Head of caudate nucleus (tissue), 42 donors: ENCODE data around the gene STARD3.

Experiments
- DNase-seq, 42 donors: peaks; one replicate each; pipeline versions ENCODE4 v3.0.0 to v3.0.0-alpha.2; 2020 to 2021; ENCODE audit warnings: mixed read lengths in 7 of 42
- intact Hi-C: fragments of 100-400 bp; cut with DNase I; formaldehyde crosslinking; loops from one replicate; pipeline ENCODE4 v1.15.0; 2022

Gene STARD3

DNA sequence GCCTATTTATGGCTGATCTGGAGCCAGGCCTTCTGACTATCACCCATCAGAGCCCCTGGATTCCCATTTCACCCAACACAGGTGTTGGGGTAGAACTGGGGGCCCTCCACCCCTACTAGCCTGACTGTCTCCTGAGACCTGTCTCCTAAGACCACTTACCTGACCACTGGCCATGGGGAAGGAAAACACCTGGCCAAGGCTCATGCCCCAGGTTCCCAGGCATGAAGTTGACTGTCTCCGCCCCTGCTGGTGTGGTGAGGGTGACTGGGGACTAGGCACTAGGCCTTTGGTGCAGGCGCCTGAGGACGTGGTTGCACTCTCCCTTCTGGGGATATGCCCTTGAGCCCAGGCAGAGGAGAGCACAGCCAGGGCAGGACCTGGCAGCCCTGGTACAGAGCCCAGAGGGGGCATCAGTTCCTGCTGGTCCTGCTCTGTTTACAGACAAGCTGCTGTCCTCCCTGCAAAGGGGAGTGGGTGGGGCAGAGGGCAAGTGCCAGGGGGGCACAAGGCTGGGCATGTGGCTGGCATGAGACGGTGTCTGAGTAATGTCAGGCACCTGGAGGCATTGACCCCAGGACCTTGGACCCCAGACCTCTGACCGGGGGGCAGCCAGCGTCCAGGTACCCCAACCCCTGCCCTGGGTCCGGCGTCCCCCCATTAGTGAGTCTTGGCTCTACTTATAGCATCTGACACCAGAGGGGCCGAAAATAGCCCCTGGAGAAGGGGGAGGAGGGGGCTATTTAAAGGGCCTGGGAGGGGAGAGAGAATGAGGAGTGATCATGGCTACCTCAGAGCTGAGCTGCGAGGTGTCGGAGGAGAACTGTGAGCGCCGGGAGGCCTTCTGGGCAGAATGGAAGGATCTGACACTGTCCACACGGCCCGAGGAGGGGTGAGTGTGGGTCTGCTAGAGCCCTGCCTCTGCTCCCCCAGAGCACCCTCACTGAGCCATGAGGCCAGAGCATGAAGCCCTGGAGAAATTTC lies 27.9 kb downstream of the STARD3 start, which contains the start of gene TCAP:
Gene TCAP (plus strand): TSS at position 769 of the 981 bp plus-strand sequence. CDS start 11 bp downstream, at position 780.
- intact Hi-C loops: loop anchor here (5.0 kb wide), 1 partner anchor 33 kb away; no protein-coding TSS in a partner anchor
- no peak for DNase-seq

DNA sequence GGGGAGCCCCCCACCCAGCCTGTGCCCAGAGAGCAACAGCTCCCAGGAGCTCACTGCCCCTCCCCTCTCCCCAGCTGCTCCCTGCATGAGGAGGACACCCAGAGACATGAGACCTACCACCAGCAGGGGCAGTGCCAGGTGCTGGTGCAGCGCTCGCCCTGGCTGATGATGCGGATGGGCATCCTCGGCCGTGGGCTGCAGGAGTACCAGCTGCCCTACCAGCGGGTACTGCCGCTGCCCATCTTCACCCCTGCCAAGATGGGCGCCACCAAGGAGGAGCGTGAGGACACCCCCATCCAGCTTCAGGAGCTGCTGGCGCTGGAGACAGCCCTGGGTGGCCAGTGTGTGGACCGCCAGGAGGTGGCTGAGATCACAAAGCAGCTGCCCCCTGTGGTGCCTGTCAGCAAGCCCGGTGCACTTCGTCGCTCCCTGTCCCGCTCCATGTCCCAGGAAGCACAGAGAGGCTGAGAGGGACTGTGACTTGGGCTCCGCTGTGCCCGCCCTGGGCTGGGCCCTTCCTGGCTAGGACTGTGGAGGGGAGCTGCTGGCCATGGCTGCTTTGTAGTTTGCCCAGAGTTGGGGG lies 28.8 kb downstream of the STARD3 start:
- intact Hi-C loops: loop anchor here (5.0 kb wide), 1 partner anchor 33 kb away; no protein-coding TSS in a partner anchor

GRCh38 chr17:39666231-39666600 lies 29.3 kb downstream of the STARD3 start:
- intact Hi-C loops: loop anchor here (5.0 kb wide), 1 partner anchor 34 kb away; no protein-coding TSS in a partner anchor
- peak in 1 of 42 donors; percentile 19 for DNase-seq

More for the DNA sequence above, 28.8 kb downstream of the STARD3 start:
- peak in 4 of 42 donors; percentile 34 to 50 (median 44) for DNase-seq

DNA sequence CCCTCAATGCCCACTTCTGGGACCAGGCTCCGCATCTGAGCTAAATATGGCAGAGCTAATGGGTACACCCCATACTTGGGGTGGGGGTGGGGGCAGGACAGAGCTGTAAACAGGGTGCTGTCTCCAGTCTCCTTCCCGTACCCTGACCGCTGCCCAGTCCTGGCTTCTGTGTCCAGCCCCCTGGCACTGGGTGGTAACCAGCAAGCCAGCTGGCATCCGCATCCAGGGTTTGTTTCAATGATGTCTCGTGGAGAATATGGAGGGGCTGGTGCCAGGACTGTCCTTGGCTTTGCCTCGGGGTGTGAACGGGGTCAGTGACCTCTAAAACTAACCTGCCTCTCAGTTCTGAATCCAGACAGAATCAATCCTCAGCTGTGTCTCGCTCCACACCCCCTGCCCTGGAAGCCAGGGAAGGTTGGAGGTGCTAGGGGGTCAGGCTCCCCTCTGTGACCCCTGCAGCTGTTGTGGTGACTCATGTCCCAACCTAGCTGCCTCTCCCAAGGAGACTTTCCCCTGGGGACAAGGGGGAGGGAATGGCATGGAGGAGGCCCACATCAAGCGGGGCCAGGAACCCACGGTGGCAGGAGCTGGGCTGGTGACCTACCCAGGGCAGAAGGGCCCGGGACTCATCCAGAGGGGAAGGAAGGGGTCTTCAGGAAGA lies 29.8 kb downstream of the STARD3 start:
- DNase-seq: peak in 26 of 42 donors; percentile 40 to 83 (median 62)
- intact Hi-C loops: loop anchor here (5.0 kb wide), 1 partner anchor 34 kb away; no protein-coding TSS in a partner anchor

GRCh38 chr17:39667262-39667944 lies 30.5 kb downstream of the STARD3 start:
- intact Hi-C loops: loop anchor here (5.0 kb wide), 1 partner anchor 35 kb away; no protein-coding TSS in a partner anchor
- DNase-seq: peak in 2 of 42 donors; percentile 50 to 51

GRCh38 chr17:39667945-39668924 lies 31.3 kb downstream of the STARD3 start, which contains the start of gene PNMT:
TSS of gene PNMT (plus strand) at chr17:39668453. CDS start at chr17:39668476, 23 bp downstream.
- DNase-seq: peak in 39 of 42 donors; percentile 57 to 88 (median 76)
- intact Hi-C loops: loop anchor here (5.0 kb wide), 1 partner anchor 36 kb away; no protein-coding TSS in a partner anchor

GRCh38 chr17:39669897-39670735 lies 33.2 kb downstream of the STARD3 start:
- intact Hi-C loops: loop anchor here (5.0 kb wide), 2 partner anchors 38 to 48 kb away; no protein-coding TSS in a partner anchor
- DNase-seq: no peak

DNA sequence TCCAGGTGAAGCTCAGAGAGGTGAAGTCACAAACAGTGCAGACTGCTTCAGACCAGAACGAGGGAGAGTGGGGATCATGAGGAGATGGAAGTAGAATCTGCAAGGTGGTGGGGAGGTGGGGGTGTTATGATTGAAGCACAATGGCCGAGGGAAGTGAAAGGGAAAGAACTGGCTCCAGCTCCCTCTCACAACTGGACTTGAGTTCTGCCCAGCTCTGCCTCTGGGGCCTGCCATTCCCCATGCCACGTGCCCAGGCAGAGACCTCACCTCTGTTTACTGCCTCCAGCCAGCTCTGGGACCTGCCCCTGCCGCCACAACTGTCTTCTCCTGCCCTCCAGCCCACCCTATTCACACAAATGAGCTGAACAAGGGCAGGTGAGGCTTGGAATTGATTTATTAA lies 33.8 kb downstream of the STARD3 start:
- intact Hi-C loops: loop anchor here (5.0 kb wide), 1 partner anchor 48 kb away; no protein-coding TSS in a partner anchor
- DNase-seq: no peak

GRCh38 chr17:39671651-39672521 lies 34.9 kb downstream of the STARD3 start:
- peak in 24 of 42 donors; percentile 40 to 78 (median 60) for DNase-seq
- intact Hi-C loops: loop anchor here (5.0 kb wide), 1 partner anchor 50 kb away; no protein-coding TSS in a partner anchor

GRCh38 chr17:39672522-39673334 lies 35.8 kb downstream of the STARD3 start:
- intact Hi-C loops: loop anchor here (5.0 kb wide), 1 partner anchor 50 kb away; no protein-coding TSS in a partner anchor
- peak in 1 of 42 donors; percentile 26 for DNase-seq

DNA sequence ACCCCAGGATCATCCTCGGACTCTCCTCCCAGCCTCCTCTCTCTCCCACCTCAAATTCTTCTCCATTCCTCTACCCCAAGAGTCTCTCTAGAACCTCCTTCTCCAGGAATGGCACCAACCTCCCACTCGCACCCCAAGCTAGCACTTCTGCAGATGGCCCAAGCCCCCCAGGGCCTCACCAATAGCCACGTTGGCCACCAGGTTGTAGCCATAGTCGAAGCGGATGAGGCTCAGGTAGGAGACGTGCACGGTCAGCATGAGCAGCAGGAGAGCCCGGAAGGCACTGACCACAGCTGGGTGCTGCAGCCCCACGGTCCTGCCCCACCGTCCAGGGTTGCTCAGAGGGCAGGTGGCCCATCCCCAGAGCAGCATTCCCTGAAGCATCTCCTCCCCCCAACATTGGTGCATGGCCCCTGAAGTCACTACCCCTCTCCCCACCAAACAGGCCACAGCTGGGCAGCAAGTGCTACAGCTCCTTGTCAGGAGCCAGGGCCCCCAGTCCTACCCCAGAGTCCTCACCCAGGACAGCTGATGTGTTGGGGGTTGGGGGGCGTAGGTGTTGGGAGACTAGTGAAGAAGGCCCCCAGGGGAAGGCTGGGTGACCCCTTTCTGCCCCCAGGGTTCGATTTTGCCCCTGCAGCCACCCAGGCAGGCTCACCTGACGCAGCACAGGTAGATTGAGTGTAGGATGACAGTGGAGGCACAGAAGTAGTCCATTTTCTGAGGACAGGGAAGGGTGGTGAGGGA lies 36.6 kb downstream of the STARD3 start:
- peak in 1 of 42 donors; percentile 28 for DNase-seq
- intact Hi-C loops: loop anchor here (5.0 kb wide), 1 partner anchor 51 kb away; no protein-coding TSS in a partner anchor

- no peak for DNase-seq
- intact Hi-C loops: loop anchor here (5.0 kb wide), 1 partner anchor 52 kb away; no protein-coding TSS in a partner anchor
These were observed 37.2 kb downstream of the STARD3 start for GRCh38 chr17:39674179-39674578.

DNA sequence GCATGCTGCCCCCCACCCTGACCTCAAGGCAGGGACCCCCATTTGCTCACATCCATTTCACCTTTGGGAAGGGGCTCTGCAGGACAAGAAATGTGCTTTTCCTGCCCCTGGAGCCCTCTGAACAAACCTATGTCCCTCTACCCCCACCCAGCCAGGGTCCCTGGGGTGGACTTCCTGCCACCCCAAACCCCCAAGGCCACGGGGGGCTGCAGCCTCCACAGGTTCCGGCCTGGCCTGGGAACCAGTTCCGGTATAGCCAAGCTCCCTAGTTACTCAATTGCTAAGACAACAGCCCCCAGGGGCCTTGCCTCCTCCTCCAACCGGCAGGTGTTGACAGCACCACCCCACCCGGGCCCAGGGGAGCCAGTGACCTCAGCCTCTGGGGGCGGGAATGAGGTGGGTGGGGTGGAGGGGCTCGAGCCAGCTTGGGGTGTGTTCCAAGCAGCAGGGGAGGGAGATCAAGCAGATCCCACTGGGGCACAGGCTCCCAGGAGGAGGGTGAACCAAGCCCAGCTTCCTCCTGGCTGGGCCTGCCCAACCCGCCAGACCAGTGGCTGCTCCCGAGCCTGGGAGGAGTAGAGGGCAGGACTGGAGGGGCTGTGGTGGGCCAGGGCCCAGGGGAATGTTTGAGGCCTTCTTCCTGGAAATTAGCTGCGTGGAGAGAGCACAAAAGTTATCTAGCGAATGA lies 37.9 kb downstream of the STARD3 start:
- intact Hi-C loops: loop anchor here (5.0 kb wide), 1 partner anchor 53 kb away; no protein-coding TSS in a partner anchor
- DNase-seq: no peak
